Activated CD8-positive, alpha-beta memory T cell treated with anti-CD3 and anti-CD28 coated beads, Interleukin-2, amount 50 U/mL, for 24 hours (primary cell): ENCODE results near the gene ADAM23.
"Not testable (repeated sequence)": the region's sequence is repeated elsewhere in the genome, so short reads cannot be mapped to it uniquely, and the experiment has no call there.

Source experiments
- DNase-seq: peaks from one replicate; pipeline ENCODE4 v3.0.0-alpha.2; 2020; ENCODE audit errors: extremely low read depth

Gene ADAM23

GRCh38 chr2:206442833-206443734 is at the start of gene ADAM23:
Gene ADAM23, plus strand, starts transcription at chr2:206443532. Its CDS starts 335 bp downstream, at chr2:206443867.
- DNase-seq: no peak

GRCh38 chr2:206396211-206396610 is 47.1 kb upstream of the ADAM23 start:
- DNase-seq: no peak

- DNase-seq: not testable (repeated sequence)
Observed at GRCh38 chr2:206402956-206403569, 40.3 kb upstream of the ADAM23 start.

- no peak for DNase-seq
Observed at GRCh38 chr2:206408323-206409320, 34.7 kb upstream of the ADAM23 start.

GRCh38 chr2:206410714-206411113 is 32.6 kb upstream of the ADAM23 start:
- DNase-seq: no peak

- DNase-seq: no peak
Observed at GRCh38 chr2:206415618-206416243, 27.6 kb upstream of the ADAM23 start.

- no peak for DNase-seq
Observed at GRCh38 chr2:206418968-206419367, 24.4 kb upstream of the ADAM23 start.

GRCh38 chr2:206420721-206421120 is 22.6 kb upstream of the ADAM23 start:
- DNase-seq: no peak

GRCh38 chr2:206422493-206422892 is 20.8 kb upstream of the ADAM23 start:
- no peak for DNase-seq

- DNase-seq: no peak
Observed at GRCh38 chr2:206423147-206423546, 20.2 kb upstream of the ADAM23 start.

- no peak for DNase-seq
Observed at GRCh38 chr2:206424134-206424533, 19.2 kb upstream of the ADAM23 start.

GRCh38 chr2:206428783-206429182 is 14.5 kb upstream of the ADAM23 start:
- DNase-seq: no peak

GRCh38 chr2:206430452-206430851 is 12.9 kb upstream of the ADAM23 start:
- DNase-seq: no peak

- no peak for DNase-seq
Observed at GRCh38 chr2:206431439-206431838, 11.9 kb upstream of the ADAM23 start.

GRCh38 chr2:206432193-206433082 is 10.9 kb upstream of the ADAM23 start:
- DNase-seq: no peak

GRCh38 chr2:206433190-206433589 is 10.1 kb upstream of the ADAM23 start:
- DNase-seq: no peak

- DNase-seq: no peak
Observed at GRCh38 chr2:206433686-206434085, 9.6 kb upstream of the ADAM23 start.

- no peak for DNase-seq
Observed at GRCh38 chr2:206435742-206436141, 7.6 kb upstream of the ADAM23 start.

GRCh38 chr2:206438196-206438724 is 5.1 kb upstream of the ADAM23 start:
- no peak for DNase-seq

- DNase-seq: no peak
Observed at GRCh38 chr2:206442474-206442832, 879 bp upstream of the ADAM23 start.
